GM12878 (cell line): ENCODE measurements around the gene HSPA12B. TPM values are rescaled to one million over a fixed set of nuclear protein-coding genes. Genes with fewer than 3 reads are reported as not detected.

Source experiments
- ATAC-seq: fragments of 200-7000 bp; cut with Tn5 transposase; 3 replicates; pipeline ENCODE4 v1.9.1; 2020; ENCODE audit warnings: mild to moderate bottlenecking, moderate library complexity
- BruUV-seq: library from RNA; stranded (reverse); fragments of 400-500 nt; replicated peaks from 2 replicates; lab custom pipeline; 2021; lab: Mats Ljungman, UMichigan
- CTCF ChIA-PET: fragments of 300-600 bp; sonication (Branson Sonifier 250); formaldehyde crosslinking; extraction: SDS; loops from one replicate; lab custom pipeline; 2021; ENCODE audit warnings: inconsistent platforms; lab: Yijun Ruan, JAX
- POLR2A ChIA-PET: fragments of 350-600 bp; formaldehyde crosslinking; extraction: SDS; loops from one replicate; lab custom pipeline; 2021; ENCODE audit warnings: inconsistent platforms; lab: Charles Lee
- RAD21 ChIA-PET: fragments of 300-600 bp; sonication (Branson Sonifier 250); formaldehyde crosslinking; loops from one replicate; lab custom pipeline; 2023; ENCODE audit warnings: antibody characterized with exemption; ENCODE audit not compliant: unreplicated experiment; lab: Charles Lee
- SMC1A ChIA-PET: fragments of 300-600 bp; sonication (Branson Sonifier 250); formaldehyde crosslinking; loops from one replicate; lab custom pipeline; 2023; ENCODE audit not compliant: unreplicated experiment, uncharacterized antibody; lab: Charles Lee
- DNase-seq: peaks from one replicate; pipeline ENCODE4 v3.0.0-alpha.2; 2011; ENCODE audit warnings: low read depth, low spot score
- FAIRE-seq: peaks from 3 replicates; lab custom pipeline; 2011; peaks lifted over from hg19 to GRCh38; lab: Jason Lieb, UNC
- H2AFZ ChIP-seq: 2 replicates; pipeline ENCODE4 v1.6.0; 2011; ENCODE audit warnings: low read depth, low read length, control low read depth; ENCODE audit not compliant: control insufficient read depth
- H3K27ac ChIP-seq: 2 replicates; pipeline ENCODE4 v1.5.1; 2011; ENCODE audit warnings: control low read depth; ENCODE audit not compliant: control insufficient read depth, insufficient read depth
- H3K27me3 ChIP-seq, 2 experiments: replicated peaks in 1 of 2; 2 replicates each; pipeline versions ENCODE4 v1.6.0 to v1.6.1; 2011; ENCODE audit warnings: low read length in 1 of 2; ENCODE audit not compliant: control insufficient read depth in 2 of 2, insufficient read depth in 2 of 2
- H3K36me3 ChIP-seq, 2 experiments: 2 replicates each; pipeline ENCODE4 v1.5.1; 2011; ENCODE audit warnings: low read length in 1 of 2; ENCODE audit not compliant: control insufficient read depth in 2 of 2, insufficient read depth in 2 of 2
- H3K4me1 ChIP-seq: 2 replicates; pipeline ENCODE4 v1.6.1; 2011; ENCODE audit warnings: mild to moderate bottlenecking, low read length, moderate library complexity, mixed read lengths; ENCODE audit not compliant: control insufficient read depth, insufficient read depth
- H3K4me2 ChIP-seq: 2 replicates; pipeline ENCODE4 v1.6.0; 2011; ENCODE audit warnings: control low read depth; ENCODE audit not compliant: control insufficient read depth, insufficient read depth
- H3K4me3 ChIP-seq: fragments of 200-600 bp; sonication (generic); 2 replicates; pipeline ENCODE4 v1.5.1; 2016
- H3K79me2 ChIP-seq: 2 replicates; pipeline ENCODE4 v1.6.0; 2011; ENCODE audit warnings: low read length; ENCODE audit not compliant: control insufficient read depth, insufficient read depth
- H3K9ac ChIP-seq: 2 replicates; pipeline ENCODE4 v1.8.0; 2011; ENCODE audit warnings: low read length, control low read depth, mixed read lengths; ENCODE audit not compliant: control insufficient read depth, insufficient read depth
- H3K9me3 ChIP-seq: replicated peaks from 3 replicates; pipeline ENCODE4 v1.5.1; 2011; ENCODE audit warnings: mild to moderate bottlenecking, low read length; ENCODE audit not compliant: control insufficient read depth, insufficient read depth
- H4K20me1 ChIP-seq: 2 replicates; pipeline ENCODE4 v1.6.0; 2011; ENCODE audit not compliant: control insufficient read depth, insufficient read depth
- ATF2 ChIP-seq: IDR thresholded peaks from 2 replicates; pipeline ENCODE4 v1.6.1; 2012; ENCODE audit warnings: low read length, inconsistent platforms
- CBX5 ChIP-seq: sonication (generic); IDR thresholded peaks from 2 replicates; pipeline ENCODE4 v1.6.1; 2016; ENCODE audit warnings: low read depth, moderate library complexity, mild to moderate bottlenecking, inconsistent platforms
- CHD1 ChIP-seq: IDR thresholded peaks from 2 replicates; pipeline ENCODE4 v1.6.1; 2012; ENCODE audit warnings: low read depth, low read length, improper control_type of control experiment
- DPF2 ChIP-seq: fragments of 450-650 bp; IDR thresholded peaks from 2 replicates; pipeline ENCODE4 v1.6.1; 2017; ENCODE audit warnings: mild to moderate bottlenecking
- E2F4 ChIP-seq: IDR thresholded peaks from 2 replicates; pipeline ENCODE4 v1.6.1; 2012; ENCODE audit warnings: low read depth, low read length, improper control_type of control experiment
- GATAD2B ChIP-seq: fragments of 450-650 bp; conservative IDR thresholded peaks from 2 replicates; pipeline ENCODE4 v1.6.1; 2017; ENCODE audit warnings: low read depth, mild to moderate bottlenecking, moderate library complexity
- MEF2B ChIP-seq: fragments of 450-650 bp; IDR thresholded peaks from 2 replicates; pipeline ENCODE4 v1.6.1; 2018; ENCODE audit warnings: mild to moderate bottlenecking, moderate library complexity; ENCODE audit not compliant: partially characterized antibody, poor library complexity, severe bottlenecking
- MLLT1 ChIP-seq: fragments of 450-650 bp; IDR thresholded peaks from 2 replicates; pipeline ENCODE4 v1.6.1; 2016; ENCODE audit warnings: mild to moderate bottlenecking
- ZBTB33 ChIP-seq: fragments of 450-650 bp; IDR thresholded peaks from 2 replicates; pipeline ENCODE4 v1.6.1; 2017; ENCODE audit warnings: mild to moderate bottlenecking
- ZBTB40 ChIP-seq: fragments of 450-650 bp; IDR thresholded peaks from 2 replicates; pipeline ENCODE4 v1.6.1; 2016; ENCODE audit warnings: mild to moderate bottlenecking, moderate library complexity, borderline replicate concordance
- ZNF274 ChIP-seq: IDR thresholded peaks from one replicate; pipeline ENCODE4 v1.8.0; 2011; ENCODE audit not compliant: insufficient read length, insufficient read depth
- WGBS: methylation state at CpG from one replicate; pipeline ENCODE4 v1.1.6; 2016; ENCODE audit warnings: low lambda C conversion rate; ENCODE audit not compliant: insufficient replicate concordance, insufficient coverage; ENCODE audit errors: missing lambda C conversion rate; 5-methylcytosine and 5-hydroxymethylcytosine counted together
- in situ Hi-C: fragments of 300-500 bp; cut with MboI; formaldehyde crosslinking; loops from 9 replicates; pipeline ENCODE4 v1.14.3; 2018; ENCODE audit warnings: mixed read lengths
- intact Hi-C: fragments of 100-400 bp; cut with micrococcal nuclease; formaldehyde crosslinking; loops from one replicate; pipeline ENCODE4 v1.14.2; 2022; ENCODE audit not compliant: unreplicated experiment
- polyA plus RNA-seq, 11 experiments: library from polyadenylated mRNA; depleted of rRNA in 4 of 11; unstranded in 6 of 11; stranded (reverse) in 5 of 11; fragments of >200 nt; fragmentation: Nextera tagmentation in 4 of 11; fragmentation: Illumina TruSeq in 1 of 11; extraction: Ambion mirVana in 4 of 11; extraction: Trizol in 1 of 11; gene quantifications; 1 replicate in 1 of 11; 2 replicates in 10 of 11; pipeline versions ENCODE4 v1.2.1 to v1.2.3, GENCODE V29; 2011 to 2016; ENCODE audit warnings: inconsistent platforms in 2 of 11, missing spikeins in 2 of 11, low read depth in 1 of 11
- total RNA-seq, 4 experiments: library from RNA; depleted of rRNA in 3 of 4; stranded (reverse); fragments of >200 nt in 3 of 4; fragmentation: Illumina TruSeq in 1 of 4; extraction: Trizol in 1 of 4; gene quantifications; 2 replicates each; pipeline versions ENCODE4 v1.2.1 to v1.2.3, GENCODE V29; 2013 to 2021

The HSPA12B gene
- total and polyA plus RNA-seq, 10 of the 15 experiments (the other 5 are each of a cell fraction or from before 2014, with no cell fraction given): 0.08 TPM; not detected in 9

GRCh38 chr20:3731944-3732326 lies 550 bp upstream of the HSPA12B start:
- in situ Hi-C loops (no loop called here), intact Hi-C loops (no loop called here)
- FAIRE-seq: no peak
- BruUV-seq: no TSS peak
- ATAC-seq: no peak
- Histone ChIP-seq H3K27ac (no peak overlapping the region), H3K4me2 (no peak overlapping the region), H3K4me1 (no peaks in the 10 kb centered on the region), H4K20me1 (no peaks in the 10 kb centered on the region), H3K36me3 (no peaks in the 10 kb centered on the region), H3K4me3 (no peak overlapping the region), H3K9me3 (no peaks in the 10 kb centered on the region), H3K9ac (no peak overlapping the region), H3K27me3 (peaks cover 1 to 4% of the 10 kb centered on the region in 2 experiments; a peak in 1 of 4 replicates), H2AFZ (no peak overlapping the region), H3K79me2 (no peaks in the 10 kb centered on the region)
- SMC1A ChIA-PET: no interaction called here
- CTCF ChIA-PET: no interaction called here
- RAD21 ChIA-PET: no interaction called here
- no peak for DNase-seq
- POLR2A ChIA-PET: no interaction called here
- whole genome bisulfite sequencing: 61% methylated on average over 12 of the region's 16 CpGs
- no peak for TF ChIP-seq ZNF274
- no peak for TF ChIP-seq DPF2
- no peak for TF ChIP-seq E2F4
- TF ChIP-seq CBX5: no peak
- no peak for TF ChIP-seq GATAD2B
- no peak for TF ChIP-seq MLLT1
- TF ChIP-seq ZBTB33: no peak
- no peak for TF ChIP-seq CHD1
- TF ChIP-seq ZBTB40: no peak
- no peak for TF ChIP-seq MEF2B
- TF ChIP-seq ATF2: no peak
